ENCODE measurements around the gene LIPJ.

LIPJ gene

DNA sequence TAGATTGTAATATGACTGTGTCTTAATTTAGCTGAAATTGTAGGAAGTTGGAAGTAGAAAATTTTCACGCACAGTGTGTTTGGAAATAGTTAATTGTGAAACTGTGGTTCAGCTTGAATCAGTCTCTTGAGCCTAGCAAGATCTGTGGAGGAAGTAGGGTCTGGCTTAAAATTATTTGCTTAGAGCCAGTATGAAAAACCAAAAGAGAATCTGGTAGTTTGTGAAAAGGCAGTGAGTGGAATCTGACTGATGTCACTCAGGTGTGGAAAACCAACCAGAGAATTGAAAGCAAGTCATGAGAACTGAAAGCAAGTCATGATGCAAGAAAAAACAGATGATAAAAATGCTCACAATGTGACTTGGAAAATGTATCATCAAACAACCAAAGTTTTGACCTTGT, 11.5 kb downstream of the LIPJ start:
- DNase-seq (ENCODE audit: low spot score): no peak

DNA sequence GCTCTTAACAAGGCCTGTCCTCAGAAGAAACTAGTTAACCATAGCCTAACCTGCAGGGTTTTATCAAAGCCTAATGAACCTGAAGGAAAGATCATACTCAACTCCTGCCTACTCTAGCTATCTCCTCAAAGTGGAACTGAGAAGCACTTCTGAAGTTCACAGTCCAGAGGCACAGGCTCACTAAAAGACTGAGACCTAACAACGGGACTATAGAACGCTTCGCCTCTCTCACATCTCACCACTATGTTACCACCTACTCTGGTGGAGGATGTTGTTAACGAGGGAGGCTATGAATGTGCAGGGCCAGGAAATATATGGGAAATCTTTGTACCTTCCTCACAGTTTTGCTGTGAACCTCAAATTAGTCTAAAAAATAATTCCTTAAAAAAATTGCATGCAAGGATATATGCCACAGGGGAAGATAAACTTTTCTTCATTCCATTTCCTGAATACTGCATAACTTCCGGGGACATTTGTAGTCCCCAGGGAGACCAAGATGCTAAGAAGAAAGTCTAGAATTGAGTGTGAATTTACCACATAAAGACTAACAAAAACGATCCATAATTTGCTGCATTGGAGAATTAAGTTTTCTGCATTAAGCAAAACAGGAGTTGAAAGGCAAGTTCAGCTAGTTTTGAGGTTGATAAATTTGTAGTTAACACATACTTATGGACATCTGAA, 21.6 kb downstream of the LIPJ start:
- no peak for DNase-seq (ENCODE audit: low spot score)

DNA sequence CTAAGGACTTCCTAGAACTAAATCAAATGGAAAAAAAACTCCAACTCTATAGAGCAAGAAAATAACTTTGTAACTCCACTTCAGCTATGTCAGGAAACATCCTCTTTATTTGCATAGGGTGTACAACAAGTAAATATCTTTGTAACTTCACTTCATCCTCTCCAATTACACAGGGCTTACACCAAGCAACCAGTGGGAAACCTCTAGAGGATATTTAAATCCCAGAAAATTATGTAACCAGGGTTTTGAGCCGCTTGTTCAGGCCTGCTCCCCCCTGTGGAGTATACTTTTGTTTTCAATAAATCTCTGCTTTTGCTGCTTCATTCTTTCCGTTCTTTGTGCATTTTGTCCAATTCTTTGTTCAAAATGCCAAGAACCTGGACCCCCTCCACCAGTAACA, 22.2 kb downstream of the LIPJ start:
- DNase-seq (ENCODE audit: low spot score): no peak

DNA sequence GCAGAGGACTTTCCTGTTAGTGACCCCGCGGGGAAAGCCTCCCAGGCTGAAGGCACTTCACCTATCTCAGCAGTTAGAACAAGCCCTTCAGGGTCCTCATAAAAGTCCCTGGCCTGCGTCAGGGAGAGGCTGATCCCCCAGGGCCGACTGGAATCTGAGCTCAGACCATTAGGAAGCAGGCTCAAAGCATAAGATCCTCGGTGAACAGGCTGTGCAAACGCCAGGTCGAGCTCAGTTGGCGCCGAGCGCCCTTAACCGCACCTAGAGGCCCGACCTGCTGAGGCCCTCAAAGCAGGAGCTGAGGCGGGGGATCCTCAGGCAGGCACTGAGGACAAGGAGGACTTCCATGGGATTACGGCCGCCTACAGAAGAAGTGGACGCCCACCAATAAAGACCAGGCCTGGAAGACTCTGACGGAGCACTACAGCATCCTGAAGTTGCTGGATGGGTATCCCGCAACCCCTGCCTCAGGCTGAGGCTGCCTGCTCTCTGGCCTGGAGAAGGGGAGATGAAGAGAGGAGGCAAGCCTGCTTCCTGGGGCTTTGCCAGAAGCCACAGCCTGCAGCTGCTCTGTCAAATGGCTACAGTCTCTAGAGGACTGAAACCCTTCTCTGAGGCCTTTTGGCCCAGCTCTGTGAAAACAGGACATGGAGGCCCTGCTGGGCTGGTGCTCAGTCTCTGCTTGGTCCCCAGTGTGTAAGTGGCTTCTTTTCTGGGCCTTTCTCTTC, 29.9 kb downstream of the LIPJ start:
- DNase-seq (ENCODE audit: low spot score): peak; percentile 7

DNA sequence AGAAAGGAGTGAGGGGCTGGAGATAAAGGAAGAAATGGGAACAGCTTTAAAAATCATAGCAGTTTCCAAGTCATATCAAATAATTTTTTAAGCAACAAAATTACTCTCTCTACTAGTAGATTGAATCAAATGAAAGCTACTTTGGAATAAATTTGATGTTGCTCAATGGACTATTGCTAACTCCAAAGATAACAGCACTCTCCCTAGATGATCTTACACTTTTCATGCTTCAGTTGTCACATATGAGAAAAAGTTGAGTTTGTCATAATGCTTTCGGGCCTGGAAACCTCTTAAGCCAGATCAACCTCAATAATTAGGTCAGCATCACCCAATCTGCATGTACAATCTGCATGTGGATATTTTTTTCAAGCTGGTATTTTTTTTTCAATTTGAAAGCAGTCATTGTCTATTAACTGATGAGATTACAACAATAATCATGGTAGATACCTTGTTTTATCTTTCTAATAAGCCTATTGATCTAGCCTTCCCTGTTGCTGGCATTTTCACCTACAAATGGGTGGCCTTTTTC, 31.3 kb downstream of the LIPJ start:
- DNase-seq (ENCODE audit: low spot score): no peak

DNA sequence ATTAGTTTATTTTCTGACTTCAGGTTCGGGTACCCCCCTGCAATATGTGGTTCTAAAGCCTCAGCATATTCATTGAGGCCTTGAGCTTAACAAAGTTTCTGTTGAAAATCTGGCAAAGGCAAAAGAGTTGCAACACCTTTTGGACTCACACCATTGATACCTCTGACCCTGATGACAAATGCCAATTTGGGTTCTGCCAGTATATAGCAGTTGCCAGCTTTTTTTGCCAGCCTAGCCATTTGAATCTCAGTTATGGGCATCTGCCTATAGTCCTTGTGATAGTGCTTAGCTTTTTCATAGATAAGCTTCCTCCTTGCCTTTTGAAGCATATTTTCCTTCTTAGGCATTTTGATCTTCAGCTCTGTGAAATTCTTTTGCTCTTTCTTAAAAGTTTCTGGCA, 31.9 kb downstream of the LIPJ start:
- no peak for DNase-seq (ENCODE audit: low spot score)

DNA sequence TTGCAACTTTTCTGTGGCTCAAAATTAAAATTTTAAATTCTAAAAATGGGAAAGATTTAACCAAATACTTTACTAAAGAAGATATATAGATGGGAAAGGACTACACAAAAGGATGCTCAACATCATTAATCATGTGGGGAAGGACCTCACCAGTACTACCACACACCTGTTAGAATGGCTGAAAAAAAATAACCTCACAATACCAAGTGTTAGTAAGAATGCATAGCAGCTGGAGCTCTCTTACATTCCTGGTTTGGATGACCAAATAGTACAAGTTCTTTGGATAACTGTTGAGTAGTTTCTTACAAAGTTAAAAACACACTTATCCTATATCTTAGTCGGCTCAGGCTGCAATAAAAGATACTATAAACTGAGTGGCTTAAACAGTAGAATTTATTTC, 33.9 kb downstream of the LIPJ start:
- no peak for DNase-seq (ENCODE audit: low spot score)

DNA sequence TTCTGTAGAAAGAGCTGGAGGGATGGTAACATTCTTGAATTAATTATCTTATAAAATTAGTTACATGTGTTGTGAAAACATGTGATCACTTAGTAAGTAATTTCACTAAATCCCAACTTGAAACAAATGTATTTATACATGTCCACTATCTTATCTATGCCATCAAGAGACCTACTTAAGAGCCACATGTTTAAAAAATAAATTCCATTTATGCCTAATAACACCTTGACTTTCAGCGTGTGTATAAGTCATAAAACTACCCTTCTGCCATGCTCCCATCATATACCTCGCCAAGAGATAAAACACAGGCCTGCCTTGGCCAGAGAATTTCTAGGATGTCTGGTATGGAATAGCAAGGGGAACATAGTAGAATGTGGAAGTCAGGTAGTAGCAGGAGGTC, 37.3 kb downstream of the LIPJ start:
- DNase-seq (ENCODE audit: low spot score): no peak

DNA sequence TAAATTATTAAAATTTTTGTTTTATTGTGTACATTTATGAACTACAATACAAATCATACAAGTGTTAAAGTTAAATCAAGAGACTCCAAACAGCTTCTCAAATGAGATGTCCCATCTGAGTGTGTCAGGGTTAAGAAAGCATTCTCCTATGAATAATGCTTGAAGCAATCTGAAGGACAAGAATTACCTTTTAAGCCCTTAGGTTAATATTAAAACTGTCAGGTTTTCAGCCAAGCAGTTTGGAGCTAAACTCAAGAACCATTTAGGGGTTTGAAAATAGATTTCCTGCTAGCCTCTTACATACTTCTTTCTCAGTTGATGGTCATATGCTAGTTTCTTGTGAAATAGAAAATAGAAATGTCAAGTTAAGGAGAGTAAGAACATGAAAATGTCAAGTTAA, 38.3 kb downstream of the LIPJ start:
- no peak for DNase-seq (ENCODE audit: low spot score)

DNA sequence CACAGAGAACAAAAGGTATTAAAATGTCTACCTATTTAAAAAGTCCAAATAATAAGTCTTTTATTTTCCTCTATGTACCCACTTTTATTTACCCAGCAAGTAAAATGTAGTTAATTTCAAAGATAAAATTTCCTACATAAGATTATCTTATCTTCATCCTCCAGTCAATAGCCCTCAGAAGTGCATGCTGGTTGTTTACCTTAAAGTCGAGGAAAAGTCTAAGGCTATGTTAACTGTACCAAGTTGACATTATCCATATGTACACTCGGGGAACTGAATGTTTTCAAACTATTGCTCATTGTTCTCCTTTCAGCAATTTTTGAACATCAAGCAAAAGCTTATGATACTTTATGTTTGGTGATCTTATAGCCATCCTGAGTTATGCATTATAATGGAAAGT, 53.6 kb downstream of the LIPJ start:
- DNase-seq (ENCODE audit: low spot score): no peak

DNA sequence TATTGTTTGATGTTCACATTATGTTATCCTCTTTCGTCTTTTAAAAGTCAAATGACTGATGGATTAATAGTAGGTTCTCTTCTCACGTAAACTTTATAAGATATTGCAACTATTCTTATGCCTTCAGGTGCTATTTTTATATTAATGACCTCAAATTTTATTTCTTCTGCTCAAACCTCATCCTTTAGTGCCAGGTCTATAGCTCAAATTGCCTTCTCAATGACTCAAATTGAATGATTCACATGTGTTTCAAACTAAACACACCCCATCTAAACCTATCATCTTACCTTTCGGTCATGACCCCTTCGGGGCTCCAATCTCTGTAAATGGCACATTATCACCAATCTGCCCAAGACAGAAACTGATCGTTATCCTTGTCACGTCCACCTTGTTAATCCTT, 55.6 kb downstream of the LIPJ start:
- no peak for DNase-seq (ENCODE audit: low spot score)

DNA sequence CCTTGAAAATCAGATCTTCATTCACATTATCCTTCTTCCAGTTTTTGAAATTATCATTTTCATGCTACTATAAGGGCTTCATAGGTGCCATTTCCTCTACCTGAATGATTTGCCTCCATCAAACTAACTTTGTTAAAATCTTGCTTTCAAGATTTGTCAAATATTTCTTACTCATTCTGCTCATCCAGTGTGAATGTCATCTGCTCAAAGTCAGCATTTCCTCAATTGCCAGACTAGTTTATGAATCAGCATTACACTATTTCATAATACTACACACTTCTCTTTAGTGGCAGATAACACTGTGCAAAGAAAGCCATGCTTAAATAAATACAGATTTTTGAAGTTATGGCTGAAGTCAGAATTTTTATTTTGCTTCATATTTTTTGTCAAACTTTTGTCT, 56.4 kb downstream of the LIPJ start:
- DNase-seq (ENCODE audit: low spot score): peak; percentile 50

DNA sequence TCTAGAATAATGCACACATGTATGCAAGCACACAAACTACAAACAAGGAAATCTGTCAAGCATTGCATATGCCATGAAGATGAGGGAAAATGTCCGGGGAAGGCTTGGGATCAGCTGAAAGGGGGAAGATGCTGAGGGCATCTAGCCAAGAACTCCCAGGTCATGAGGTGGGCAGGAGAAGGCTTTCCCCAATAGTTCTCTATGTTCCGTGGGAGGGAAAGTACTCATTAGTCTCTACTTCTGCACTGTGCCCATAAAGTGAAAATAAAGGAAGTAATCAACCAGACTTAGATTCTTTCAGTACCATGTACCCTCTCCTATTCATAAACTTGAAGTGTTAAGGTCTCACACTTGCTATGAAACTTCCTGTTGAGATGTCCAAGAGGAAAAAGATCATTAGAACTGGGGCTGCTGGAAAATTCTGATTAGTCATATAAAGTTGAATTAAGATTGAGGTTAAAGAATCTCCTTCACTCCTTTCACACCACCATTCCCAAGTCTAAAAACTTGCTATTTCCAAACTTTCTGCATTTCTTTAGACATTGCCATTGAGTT, 60.6 kb downstream of the LIPJ start:
- no peak for DNase-seq (ENCODE audit: low spot score)

DNA sequence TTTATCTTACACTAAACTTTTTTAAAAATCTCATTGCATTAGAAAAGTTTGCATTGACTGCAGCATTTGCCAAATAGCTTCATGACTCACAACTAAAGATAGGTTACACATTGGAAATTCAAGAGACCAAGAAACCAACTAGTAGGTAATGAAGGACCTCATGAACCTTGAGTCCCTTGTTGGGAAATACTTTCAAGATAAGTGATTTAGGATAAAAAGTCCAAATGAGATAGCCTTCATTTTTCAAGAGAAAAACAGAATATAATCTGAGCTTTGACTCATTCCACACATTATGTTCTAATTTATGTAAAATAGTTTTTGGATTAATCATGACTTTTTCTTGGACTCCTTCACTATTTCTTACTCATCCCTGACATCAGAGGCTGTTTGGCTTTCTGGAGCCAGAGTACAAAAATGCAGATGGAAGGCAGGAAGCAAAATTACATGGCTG, 64.6 kb downstream of the LIPJ start:
- peak; percentile 73 for DNase-seq (ENCODE audit: low spot score)

DNA sequence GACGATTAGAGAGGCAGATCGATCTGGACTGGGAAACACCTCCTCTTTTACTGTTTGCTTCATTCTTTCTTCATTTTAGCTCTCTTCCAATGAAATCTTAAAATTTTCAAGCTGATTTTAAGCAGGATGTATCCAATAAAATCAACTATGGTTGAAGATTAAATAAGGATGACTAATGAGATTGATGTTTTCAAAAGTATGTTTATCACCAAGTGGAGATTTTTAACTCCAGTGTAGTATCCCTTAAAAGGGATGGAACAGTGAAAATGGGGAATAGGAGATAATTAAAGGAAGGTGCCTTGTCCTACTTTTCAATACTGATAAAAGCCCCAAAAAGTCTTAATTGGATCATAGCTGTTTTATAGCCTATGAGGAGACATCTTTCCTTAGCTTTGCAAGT, 66.1 kb downstream of the LIPJ start:
- DNase-seq (ENCODE audit: low spot score): no peak

Data from AG20443 (cell line).